ENCODE data around the gene KDM5D. TPM values are rescaled to one million over a fixed set of nuclear protein-coding genes. Genes with fewer than 3 reads are reported as not detected.

KDM5D gene
- polyA plus RNA-seq (ENCODE audit: insufficient read length in 3 of 3), result 10 to 100 TPM in 2 of 3 donors, under 1 TPM in 1; 0.18 to 63.5 (median 41.0) TPM
- long read RNA-seq, donor 1, result 0 reads
- long read RNA-seq, donor 2, partial matches to known transcripts, result 5 of 5 reads
- long read RNA-seq, donor 2, other reads (novel, unspliced or antisense), result 0 of 5 reads
- long read RNA-seq, donor 3, result 0 reads
- long read RNA-seq, donor 4, partial matches to known transcripts, result 0 of 1 reads
- long read RNA-seq, donor 4, other reads (novel, unspliced or antisense), result 0 of 1 reads
- long read RNA-seq, donor 5, result 0 reads
- long read RNA-seq, donor 6, result 0 reads
- long read RNA-seq, donor 7, result 0 reads
- long read RNA-seq, donor 8, result 0 reads
- long read RNA-seq, donor 9, full-length matches to known transcripts, result 1 of 1 reads
- long read RNA-seq, donor 9, partial matches to known transcripts, result 0 of 1 reads
- long read RNA-seq, donor 9, other reads (novel, unspliced or antisense), result 0 of 1 reads
- long read RNA-seq, donor 10, full-length matches to known transcripts, result 1 of 8 reads
- long read RNA-seq, donor 10, partial matches to known transcripts, result 7 of 8 reads
- long read RNA-seq, donor 10, other reads (novel, unspliced or antisense), result 0 of 8 reads
- long read RNA-seq, donor 11, result 0 reads
- long read RNA-seq, donor 12, full-length matches to known transcripts, result 3 of 3 reads
- long read RNA-seq, donor 12, partial matches to known transcripts, result 0 of 3 reads
- long read RNA-seq, donor 12, other reads (novel, unspliced or antisense), result 0 of 3 reads
- long read RNA-seq, donor 13, full-length matches to known transcripts, result 1 of 6 reads
- long read RNA-seq, donor 13, partial matches to known transcripts, result 5 of 6 reads
- long read RNA-seq, donor 13, other reads (novel, unspliced or antisense), result 0 of 6 reads
- long read RNA-seq, donor 14, result 0 reads
- long read RNA-seq, donor 15, result 0 reads
- long read RNA-seq, donor 16, result 0 reads

DNA sequence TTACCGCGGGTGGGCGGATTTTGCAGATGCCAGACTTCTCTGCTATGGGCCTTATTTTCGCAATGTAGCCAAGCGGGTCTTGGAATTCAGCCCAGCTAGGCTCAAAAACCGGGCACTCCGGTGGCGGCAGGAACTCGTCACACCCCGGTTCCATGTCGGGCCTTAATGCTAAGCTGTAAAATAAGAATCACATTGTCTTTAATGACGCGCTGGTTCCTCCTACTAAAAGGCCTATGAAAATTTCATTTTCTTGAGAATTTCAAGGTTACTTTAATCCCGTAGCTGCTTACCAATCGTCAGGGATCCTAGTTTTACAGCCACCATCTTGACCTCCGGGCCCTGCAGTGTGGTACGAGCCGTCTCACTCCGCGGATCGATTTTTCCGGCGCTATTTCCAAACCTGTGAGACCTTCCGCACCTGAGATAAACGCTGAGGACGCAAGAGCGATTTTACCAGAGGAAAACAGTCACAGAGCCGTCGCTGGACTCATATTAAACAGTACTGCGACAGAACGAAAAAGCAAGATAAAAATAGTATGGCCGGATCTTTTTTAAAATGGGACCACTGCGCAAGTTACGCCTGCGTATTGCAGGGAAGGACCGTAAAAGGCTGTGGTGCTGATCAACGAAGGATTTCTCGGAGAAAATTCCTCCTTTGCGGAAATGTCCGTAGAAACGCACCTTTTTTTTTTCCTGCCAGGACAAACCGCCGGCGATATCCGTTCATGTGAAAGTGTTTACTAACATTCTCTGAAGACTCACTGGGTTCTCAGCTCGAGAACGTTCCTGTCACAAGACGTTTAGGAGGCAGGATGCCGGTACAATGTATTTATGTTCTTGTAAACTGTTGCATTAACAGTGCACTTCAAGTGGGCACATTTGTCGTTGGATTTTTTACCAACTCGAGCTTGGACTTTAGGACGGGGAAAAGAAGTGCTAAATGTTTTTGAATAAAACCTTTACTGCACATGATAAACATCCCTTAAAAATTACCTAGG, at the start of gene KDM5D:
Gene KDM5D, minus strand, starts transcription at position 346 of the 998 bp plus-strand sequence. Its CDS starts 192 bp downstream, at position 154.
- no peak for DNase-seq

DNA sequence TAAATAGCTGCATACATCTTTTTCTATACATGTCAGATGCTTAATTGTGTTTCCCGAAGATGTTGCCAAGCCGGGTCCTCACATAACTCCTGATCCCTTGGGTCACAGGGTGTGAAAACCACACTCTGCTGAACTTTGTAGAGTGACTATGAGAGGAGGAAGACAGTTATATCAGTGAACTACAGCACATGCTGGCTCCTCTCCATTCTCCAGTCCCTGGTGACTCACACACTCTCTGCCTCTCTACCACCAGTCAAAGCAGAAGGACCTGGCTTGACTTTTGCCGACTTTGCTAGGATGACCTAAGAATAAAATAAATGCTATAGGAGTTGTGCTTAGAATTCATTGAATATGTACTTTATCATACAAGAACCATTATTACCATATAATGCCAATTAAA, 23.8 kb upstream of the KDM5D start:
- DNase-seq, result no peak

DNA sequence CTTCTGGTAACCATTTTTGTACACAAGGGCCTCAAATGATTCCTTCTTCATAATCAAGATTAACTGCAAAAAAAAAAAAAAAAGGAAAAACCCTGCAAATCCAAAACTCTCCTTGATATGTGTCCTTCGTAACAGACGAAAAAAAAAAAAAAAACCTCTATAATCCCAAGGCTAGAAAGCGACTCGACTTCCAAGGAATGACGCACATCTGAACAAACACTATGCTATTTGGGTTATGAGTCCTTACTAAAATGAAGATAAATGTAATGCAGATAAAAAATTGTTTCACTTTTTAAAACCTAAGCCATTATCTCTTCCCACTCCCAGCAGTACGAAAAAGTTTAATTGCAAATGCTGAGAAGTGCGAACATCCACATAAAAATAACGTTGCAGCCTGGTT, 1.2 kb downstream of the KDM5D start:
- no peak for DNase-seq

DNA sequence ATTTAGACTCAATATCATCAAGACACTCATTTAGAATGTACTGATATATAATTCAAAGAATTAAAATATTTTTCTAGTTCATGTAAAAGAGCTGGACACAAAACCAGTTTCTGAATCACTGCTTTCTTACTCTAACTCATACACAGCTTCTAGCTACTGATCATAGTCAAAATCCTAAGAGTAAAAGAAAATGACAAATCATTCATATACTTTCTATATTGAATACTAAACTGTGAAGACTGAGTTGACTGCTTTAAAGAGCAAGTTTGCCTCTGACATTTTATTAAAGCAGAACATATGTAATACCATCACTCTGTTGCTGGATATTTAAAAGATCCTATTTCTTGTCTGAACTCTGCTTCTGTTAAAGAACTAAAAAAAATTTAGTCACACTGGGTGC, 2.4 kb downstream of the KDM5D start:
- DNase-seq, result no peak

DNA sequence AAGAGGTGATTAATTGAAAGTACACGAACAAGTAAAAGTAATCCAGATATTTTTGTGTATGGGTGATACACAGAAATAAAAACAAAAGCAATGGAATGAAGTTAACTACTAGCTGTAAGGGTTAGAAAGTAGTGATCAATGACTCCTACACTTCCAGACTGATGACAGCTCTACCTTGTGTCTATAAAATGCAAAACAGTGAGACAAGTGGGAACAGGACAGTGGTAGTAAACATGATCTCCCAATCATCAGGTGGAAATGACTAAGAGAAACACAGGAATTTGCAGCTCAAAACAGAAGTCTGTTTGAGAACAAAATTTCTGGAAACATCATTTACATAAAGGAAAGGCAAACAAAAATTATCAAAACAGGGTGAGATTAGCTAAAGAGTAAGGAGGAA, 10.1 kb downstream of the KDM5D start:
- no peak for DNase-seq

DNA sequence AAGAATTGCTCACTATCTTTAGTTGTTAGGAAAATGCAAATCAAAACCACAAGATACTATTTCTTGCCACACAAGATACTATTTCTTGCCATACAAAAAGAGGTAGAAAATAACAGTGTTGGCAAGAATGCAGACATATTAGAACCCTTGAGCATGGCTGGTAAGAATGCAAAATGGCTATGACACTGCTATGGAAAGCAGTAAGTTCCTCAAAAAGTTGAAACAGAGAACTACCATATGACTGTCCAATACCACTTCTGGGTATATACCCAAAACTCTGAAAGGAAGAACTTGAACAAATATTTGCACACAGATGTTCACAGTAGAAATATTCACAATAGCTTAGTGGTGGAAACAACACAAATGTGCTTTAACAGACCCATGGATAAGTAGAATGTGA, 26.6 kb downstream of the KDM5D start:
- DNase-seq, result no peak

DNA sequence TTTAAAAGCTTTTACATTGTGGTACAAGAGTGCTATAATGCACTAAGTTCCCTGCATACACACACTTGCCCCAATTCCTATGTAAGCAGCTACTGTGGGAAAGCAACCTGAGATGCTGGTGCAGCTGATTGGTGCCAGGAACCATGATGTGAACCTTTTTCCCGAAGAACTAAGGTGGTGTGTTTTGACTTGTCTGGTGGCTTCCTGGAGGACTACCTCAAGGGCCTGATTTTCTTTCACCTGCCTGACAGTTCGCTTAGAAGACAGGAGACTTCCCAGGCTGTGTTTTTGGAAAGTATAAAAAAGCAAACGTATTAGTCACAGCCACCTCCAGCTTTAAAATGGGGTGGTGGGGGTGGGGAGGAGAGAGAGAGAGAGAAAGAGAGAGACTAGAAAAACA, 27.4 kb downstream of the KDM5D start:
- no peak for DNase-seq

DNA sequence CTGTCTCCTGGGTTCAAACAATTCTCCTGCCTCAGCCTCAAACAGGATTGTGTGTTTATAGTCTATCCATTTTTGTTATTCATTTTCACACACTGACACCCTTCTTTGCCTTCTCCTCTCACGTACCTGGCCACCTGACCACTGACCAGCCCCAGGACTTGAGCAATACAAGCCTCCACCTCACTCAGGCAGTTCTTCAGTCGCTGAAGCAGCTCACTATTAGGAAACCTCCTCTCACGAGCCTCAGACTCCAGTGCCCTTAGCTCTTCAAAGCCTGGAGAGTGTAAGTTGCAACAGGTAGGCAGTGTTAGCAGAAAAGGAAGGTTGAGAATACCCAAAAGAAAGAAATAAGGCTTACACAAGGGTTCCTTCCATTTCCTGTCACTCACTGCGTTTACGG, 29.3 kb downstream of the KDM5D start:
- DNase-seq, result no peak

DNA sequence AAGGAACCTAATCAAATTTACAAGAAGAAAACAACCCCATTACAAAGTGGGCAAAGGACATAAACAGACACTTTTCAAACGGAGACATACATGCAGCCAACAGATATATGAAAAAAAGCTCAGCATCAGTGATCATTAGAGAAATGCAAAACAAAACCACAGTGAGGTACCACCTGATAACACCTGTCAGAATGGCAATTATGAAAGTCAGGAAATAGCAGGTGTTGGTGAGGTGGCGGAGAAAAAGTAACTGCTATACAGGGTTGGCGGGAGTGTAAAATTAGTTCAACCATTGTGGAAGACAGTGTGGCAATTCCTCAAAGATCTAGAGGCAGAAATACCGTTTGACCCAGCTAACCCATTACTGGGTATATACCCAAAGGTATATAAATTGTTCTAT, 31.1 kb downstream of the KDM5D start:
- DNase-seq, result no peak

DNA sequence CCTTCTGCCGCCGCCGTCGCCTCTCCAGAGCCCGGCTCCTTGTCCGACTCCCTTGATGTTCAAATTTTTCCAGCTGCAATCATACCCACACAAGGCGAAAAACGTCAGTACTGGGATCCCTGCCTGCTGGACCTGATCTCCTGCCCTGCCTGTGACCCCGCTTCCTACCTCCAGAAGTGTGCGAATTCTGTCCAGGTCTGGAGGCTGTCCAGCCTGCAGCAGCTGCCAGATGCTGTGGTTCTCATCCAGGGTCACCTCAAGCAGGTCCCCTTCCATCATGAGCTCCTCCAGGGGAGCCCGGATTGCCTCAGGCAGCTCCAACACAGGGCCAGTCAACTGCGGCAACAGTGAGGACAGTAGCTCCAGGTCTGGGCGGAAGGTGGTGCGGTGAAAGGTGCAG, 38.3 kb downstream of the KDM5D start:
- no peak for DNase-seq

DNA sequence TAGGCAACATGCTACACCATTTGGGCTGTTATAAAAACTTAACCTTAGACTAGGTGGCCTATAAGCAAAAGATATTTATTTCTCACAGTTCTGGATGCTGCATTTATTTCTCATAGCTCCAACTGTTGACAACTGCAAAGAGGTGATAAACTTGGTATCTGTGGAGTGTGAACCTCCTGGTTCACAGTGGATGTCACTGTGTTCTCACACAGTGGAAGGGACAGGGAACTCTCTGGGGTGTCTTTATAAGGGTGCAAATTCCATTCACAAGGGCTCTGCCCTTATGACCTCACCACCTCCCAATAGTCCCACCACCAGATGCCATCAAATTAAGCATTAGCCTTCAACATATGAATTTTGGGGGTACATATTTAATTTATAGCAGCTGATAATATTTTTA, 46.0 kb downstream of the KDM5D start:
- DNase-seq, result no peak

DNA sequence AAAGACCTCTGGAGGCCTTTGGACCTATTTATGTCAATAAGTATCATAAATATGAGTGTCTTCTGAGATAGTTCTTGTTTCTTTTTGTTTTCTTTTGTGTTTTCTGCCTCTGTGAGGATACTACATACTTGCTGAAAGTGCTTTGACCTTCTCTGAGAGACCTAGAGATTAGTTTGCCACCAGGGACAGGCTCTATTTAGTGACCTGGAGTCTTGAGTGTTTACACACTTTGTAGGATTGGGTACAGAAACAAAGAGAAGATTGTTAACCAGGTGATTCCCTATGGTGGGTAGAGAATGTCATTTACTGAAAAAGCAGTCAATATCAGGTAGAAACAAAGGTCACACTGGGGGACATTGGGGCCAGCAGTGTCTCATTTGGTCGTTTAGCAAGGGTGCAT, 63.7 kb downstream of the KDM5D start:
- no peak for DNase-seq
